HG03159 (cell line): ENCODE results near the gene NUDT11.
"Not testable (repeated sequence)": the region's sequence is repeated elsewhere in the genome, so short reads cannot be mapped to it uniquely, and the experiment has no call there.

Source experiments
- ATAC-seq: cut with Tn5 transposase; IDR thresholded peaks from one replicate; pipeline ENCODE4 v1.9.1; 2021; ENCODE audit warnings: mild to moderate bottlenecking, moderate library complexity; ENCODE audit not compliant: unreplicated experiment

The NUDT11 gene

GRCh38 chrX:51496501-51497291, at the start of gene NUDT11:
TSS of gene NUDT11 (minus strand) at chrX:51496592. CDS start at chrX:51496444, 148 bp downstream.
- ATAC-seq: no peak

GRCh38 chrX:51520393-51520792, 24.0 kb upstream of the NUDT11 start:
- ATAC-seq: no peak

- not testable (repeated sequence) for ATAC-seq
Observed at GRCh38 chrX:51519131-51519530, 22.7 kb upstream of the NUDT11 start.

- ATAC-seq: no peak
Observed at GRCh38 chrX:51507551-51507950, 11.2 kb upstream of the NUDT11 start.

- ATAC-seq: not testable (repeated sequence)
Observed at GRCh38 chrX:51495701-51496488, 497 bp downstream of the NUDT11 start.

GRCh38 chrX:51494409-51494808, 2.0 kb downstream of the NUDT11 start:
- no peak for ATAC-seq

GRCh38 chrX:51487960-51488267, 8.5 kb downstream of the NUDT11 start:
- ATAC-seq: peak; percentile 23

GRCh38 chrX:51484616-51485015, 11.8 kb downstream of the NUDT11 start:
- ATAC-seq: no peak

- ATAC-seq: not testable (repeated sequence)
Observed at GRCh38 chrX:51482411-51482810, 14.0 kb downstream of the NUDT11 start.

- no peak for ATAC-seq
Observed at GRCh38 chrX:51476930-51477329, 19.5 kb downstream of the NUDT11 start.

GRCh38 chrX:51463322-51463721, 33.1 kb downstream of the NUDT11 start:
- ATAC-seq: no peak

GRCh38 chrX:51461053-51462044, 35.0 kb downstream of the NUDT11 start:
- peak; percentile 63 for ATAC-seq

- ATAC-seq: no peak
Observed at GRCh38 chrX:51459125-51459524, 37.3 kb downstream of the NUDT11 start.

- no peak for ATAC-seq
Observed at GRCh38 chrX:51456814-51457213, 39.6 kb downstream of the NUDT11 start.

- ATAC-seq: no peak
Observed at GRCh38 chrX:51456246-51456645, 40.1 kb downstream of the NUDT11 start.

- ATAC-seq: no peak
Observed at GRCh38 chrX:51440365-51440764, 56.0 kb downstream of the NUDT11 start.
